GM13976 (cell line): ENCODE data around the gene PIGR.

Experiments used
- DNase-seq: peaks from one replicate; pipeline ENCODE4 v3.0.0; 2012; ENCODE audit warnings: low spot score
- CTCF ChIP-seq: IDR thresholded peaks from 2 replicates; pipeline ENCODE4 v1.5.1; 2012; ENCODE audit warnings: borderline replicate concordance, mild to moderate bottlenecking; ENCODE audit not compliant: insufficient read depth; ENCODE audit errors: extremely low read depth, missing control alignments, control extremely low read depth
- in situ Hi-C: fragments of 300-500 bp; cut with MboI; formaldehyde crosslinking; loops from one replicate; pipeline ENCODE4 v1.12.0; 2022; ENCODE audit warnings: low sequenced_read_pairs, mixed read lengths, inconsistent platforms; ENCODE audit not compliant: unreplicated experiment

Gene PIGR

DNA sequence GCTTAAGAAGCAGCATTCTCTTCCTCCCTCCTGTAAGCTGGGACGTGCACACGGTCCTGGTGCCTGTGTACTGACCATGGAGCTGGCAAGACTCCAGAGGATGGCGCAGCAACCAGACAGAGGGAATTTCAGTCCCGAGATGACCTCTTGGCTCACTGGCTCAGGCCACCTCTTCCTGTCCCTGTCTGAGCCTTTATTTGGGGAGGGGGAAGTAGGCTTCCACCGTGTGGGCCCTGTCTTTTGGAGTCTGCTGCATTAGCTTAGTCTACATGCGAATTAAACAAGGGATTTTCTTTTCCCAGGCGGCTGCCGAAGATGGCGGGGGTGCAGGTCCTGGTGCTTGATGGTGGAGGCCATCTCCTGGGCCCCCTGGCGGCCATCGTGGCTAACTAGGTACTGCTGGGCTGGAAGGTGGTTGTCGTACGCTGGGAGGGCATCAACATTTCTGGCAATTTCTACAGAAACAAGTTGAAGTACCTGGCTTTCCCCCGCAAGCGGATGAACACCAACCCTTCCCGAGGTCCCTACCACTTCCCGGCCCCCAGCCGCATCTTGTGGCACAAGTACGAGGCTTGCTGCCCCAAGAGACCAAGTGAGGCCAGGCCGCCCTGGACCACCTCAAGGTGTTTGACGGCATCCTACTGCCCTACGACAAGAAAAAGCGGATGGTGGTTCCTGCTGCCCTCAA, 38.8 kb downstream of the PIGR start:
- in situ Hi-C loops: no loop called here
- DNase-seq: no peak
- no peak for TF ChIP-seq CTCF

DNA sequence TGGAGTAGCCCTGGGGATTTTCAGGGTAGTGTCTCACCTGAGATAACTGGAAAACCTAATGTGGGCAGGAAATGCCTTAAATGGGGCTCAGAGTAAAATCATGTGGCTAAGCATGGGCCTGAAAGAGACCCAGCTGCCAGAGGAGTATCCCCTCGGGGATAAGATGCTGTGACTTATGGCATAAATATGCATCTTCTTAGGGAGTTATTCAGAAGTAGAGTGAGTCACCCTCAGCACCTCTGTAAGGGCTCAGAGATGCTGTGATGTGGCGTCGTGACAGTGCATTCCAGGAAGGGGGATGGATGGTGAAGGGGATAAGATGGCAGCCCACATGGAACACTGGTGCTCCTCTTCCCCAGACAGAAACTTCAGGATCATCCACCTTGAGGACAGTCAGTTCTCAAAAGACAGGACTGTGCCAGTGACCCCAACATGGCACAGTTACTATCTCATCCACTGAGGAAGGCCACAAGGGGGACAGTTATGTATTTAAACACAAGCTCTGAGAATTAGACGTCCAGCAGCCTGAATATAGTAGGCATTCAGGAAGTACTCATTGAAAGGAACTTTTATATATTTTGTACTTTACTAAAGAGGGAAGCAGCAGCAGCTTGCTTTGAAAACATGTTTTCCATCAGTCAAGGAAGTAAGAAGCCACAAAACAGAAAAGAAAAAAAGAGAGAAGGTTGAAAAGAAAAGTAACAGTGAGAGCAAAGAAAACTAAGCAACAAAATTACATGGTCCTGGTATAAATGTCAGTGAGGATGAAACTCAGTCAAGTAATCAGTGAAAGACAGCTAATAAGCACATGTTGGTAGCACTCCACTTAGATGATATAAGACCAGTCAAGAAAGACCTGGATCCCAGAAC, 40.7 kb downstream of the PIGR start:
- in situ Hi-C loops: no loop called here
- no peak for DNase-seq
- no peak for TF ChIP-seq CTCF

GRCh38 chr1:206904423-206905142, 41.7 kb downstream of the PIGR start:
- DNase-seq: no peak
- in situ Hi-C loops: no loop called here
- no peak for TF ChIP-seq CTCF

DNA sequence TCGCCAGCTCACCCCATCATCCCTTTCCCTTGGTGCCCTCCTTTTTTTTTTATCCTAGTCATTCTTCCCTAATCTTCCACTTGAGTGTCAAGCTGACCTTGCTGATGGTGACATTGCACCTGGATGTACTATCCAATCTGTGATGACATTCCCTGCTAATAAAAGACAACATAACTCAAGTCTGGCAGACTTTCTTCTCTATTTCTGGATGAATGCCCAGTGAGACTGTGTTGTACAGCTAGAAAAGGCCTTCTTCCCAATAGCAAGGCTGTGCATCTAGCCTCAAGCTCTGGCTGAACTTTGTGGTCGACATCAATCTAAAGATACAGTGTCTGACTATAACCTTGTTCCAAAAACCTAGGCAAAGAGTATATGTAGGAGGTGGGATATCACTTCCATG, 42.6 kb downstream of the PIGR start:
- DNase-seq: no peak
- in situ Hi-C loops: no loop called here
- TF ChIP-seq CTCF: no peak

- no peak for TF ChIP-seq CTCF
- DNase-seq: no peak
- in situ Hi-C loops: no loop called here
Observed at GRCh38 chr1:206902702-206903101, 43.6 kb downstream of the PIGR start.

DNA sequence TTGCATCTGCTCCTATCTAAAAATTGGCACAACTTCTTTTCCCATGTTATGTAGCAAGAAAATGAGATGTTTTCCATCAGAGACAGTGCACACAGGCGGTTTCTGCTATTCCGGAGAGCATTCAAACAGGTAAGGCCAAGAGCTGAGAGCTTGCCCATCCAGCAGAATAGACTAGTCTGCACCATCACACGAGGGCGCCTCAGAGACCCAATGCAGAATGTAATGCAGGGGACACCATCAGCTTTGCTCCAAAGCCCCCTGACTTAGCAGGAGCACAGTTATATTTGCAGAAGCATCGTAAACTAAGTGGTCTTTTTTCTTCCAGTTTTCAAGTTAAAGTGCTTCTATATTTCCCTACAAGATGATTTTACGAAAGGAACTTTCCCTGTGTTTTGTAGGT, 44.3 kb downstream of the PIGR start:
- in situ Hi-C loops: no loop called here
- no peak for DNase-seq
- no peak for TF ChIP-seq CTCF
